Measurements from ENCODE around the gene CAMK1D.
"Not testable (repeated sequence)": the region's sequence is repeated elsewhere in the genome, so short reads cannot be mapped to it uniquely, and the experiment has no call there.

The CAMK1D gene

GRCh38 chr10:12427276-12427675, 77.9 kb downstream of the CAMK1D start:
- H3K27me3 ChIP-seq (ENCODE audit: control insufficient read depth, insufficient read depth, low read length): no peaks in the 10 kb centered on the region
- H3K4me3 ChIP-seq (ENCODE audit: low read length): no peak overlapping the region
- no peaks in the 10 kb centered on the region for H3K36me3 ChIP-seq (ENCODE audit: control insufficient read depth, insufficient read depth, low read length)
- H3K9ac ChIP-seq (ENCODE audit: low read length): no peak overlapping the region
- no peaks in the 10 kb centered on the region for H3K4me1 ChIP-seq (ENCODE audit: control insufficient read depth, insufficient read depth, low read length)
- H3K9me3 ChIP-seq (ENCODE audit: control insufficient read depth, low read length): no peaks in the 10 kb centered on the region

GRCh38 chr10:12428447-12429135, 79.2 kb downstream of the CAMK1D start:
- Histone ChIP-seq H3K9me3 (ENCODE audit: control insufficient read depth, low read length) (no peaks in the 10 kb centered on the region), H3K4me3 (ENCODE audit: low read length) (no peak overlapping the region), H3K27me3 (ENCODE audit: control insufficient read depth, insufficient read depth, low read length) (no peaks in the 10 kb centered on the region), H3K36me3 (ENCODE audit: control insufficient read depth, insufficient read depth, low read length) (no peaks in the 10 kb centered on the region), H3K4me1 (ENCODE audit: control insufficient read depth, insufficient read depth, low read length) (no peaks in the 10 kb centered on the region), H3K9ac (ENCODE audit: low read length) (no peak overlapping the region)

- H3K36me3 ChIP-seq (ENCODE audit: control insufficient read depth, insufficient read depth, low read length): no peaks in the 10 kb centered on the region
- no peaks in the 10 kb centered on the region for H3K4me1 ChIP-seq (ENCODE audit: control insufficient read depth, insufficient read depth, low read length)
- H3K27me3 ChIP-seq (ENCODE audit: control insufficient read depth, insufficient read depth, low read length): no peaks in the 10 kb centered on the region
- no peak overlapping the region for H3K9ac ChIP-seq (ENCODE audit: low read length)
- no peak overlapping the region for H3K4me3 ChIP-seq (ENCODE audit: low read length)
- H3K9me3 ChIP-seq (ENCODE audit: control insufficient read depth, low read length): no peaks in the 10 kb centered on the region
These were observed 81.1 kb downstream of the CAMK1D start for GRCh38 chr10:12430406-12430982.

GRCh38 chr10:12431151-12432101, 82.1 kb downstream of the CAMK1D start:
- H3K9me3 ChIP-seq (ENCODE audit: control insufficient read depth, low read length): no peaks in the 10 kb centered on the region
- no peaks in the 10 kb centered on the region for H3K4me1 ChIP-seq (ENCODE audit: control insufficient read depth, insufficient read depth, low read length)
- H3K9ac ChIP-seq (ENCODE audit: low read length): no peak overlapping the region
- peaks cover 4% of the 10 kb centered on the region for H3K27me3 ChIP-seq (ENCODE audit: control insufficient read depth, insufficient read depth, low read length)
- no peaks in the 10 kb centered on the region for H3K36me3 ChIP-seq (ENCODE audit: control insufficient read depth, insufficient read depth, low read length)
- H3K4me3 ChIP-seq (ENCODE audit: low read length): no peak overlapping the region

DNA sequence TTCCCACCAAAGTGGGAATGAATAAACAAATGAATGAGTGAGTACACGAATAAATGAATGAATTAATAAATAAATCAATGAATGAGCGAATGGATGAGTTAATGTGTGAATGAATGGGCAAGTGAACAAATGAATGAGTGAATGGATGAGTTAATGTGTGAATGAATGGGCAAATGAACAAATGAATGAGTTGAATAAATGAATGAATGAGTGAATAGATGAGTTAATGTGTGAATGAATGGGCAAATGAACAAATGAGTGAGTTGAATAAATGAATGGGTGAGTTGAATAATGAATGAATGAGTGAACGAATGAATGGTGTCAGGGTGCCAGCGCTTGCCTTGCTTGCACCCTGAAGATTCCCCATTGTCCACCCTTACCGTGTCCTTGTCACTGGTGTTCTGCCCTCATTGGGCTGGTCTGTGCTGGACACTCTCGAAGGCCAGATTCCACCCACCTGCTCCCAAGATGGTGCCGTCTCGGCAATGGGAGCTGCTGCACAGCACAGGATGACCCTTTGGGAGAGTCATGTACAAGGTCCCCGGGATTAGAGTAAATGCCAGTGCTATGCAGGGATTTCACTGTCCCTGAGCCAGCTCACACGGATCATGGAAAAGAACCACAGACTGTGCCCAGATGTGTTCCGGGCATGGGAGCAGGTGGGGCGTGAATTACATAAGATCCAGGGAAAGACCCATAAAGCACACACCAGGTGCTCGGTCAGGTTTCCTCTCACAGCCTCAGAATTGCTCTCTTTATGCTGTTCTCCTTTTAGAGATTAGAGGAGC, 83.2 kb downstream of the CAMK1D start:
- H3K4me1 ChIP-seq (ENCODE audit: control insufficient read depth, insufficient read depth, low read length): no peaks in the 10 kb centered on the region
- H3K36me3 ChIP-seq (ENCODE audit: control insufficient read depth, insufficient read depth, low read length): no peaks in the 10 kb centered on the region
- H3K9ac ChIP-seq (ENCODE audit: low read length): no peak overlapping the region
- no peak overlapping the region for H3K4me3 ChIP-seq (ENCODE audit: low read length)
- peaks cover 4% of the 10 kb centered on the region for H3K27me3 ChIP-seq (ENCODE audit: control insufficient read depth, insufficient read depth, low read length)
- H3K9me3 ChIP-seq (ENCODE audit: control insufficient read depth, low read length): no peaks in the 10 kb centered on the region

DNA sequence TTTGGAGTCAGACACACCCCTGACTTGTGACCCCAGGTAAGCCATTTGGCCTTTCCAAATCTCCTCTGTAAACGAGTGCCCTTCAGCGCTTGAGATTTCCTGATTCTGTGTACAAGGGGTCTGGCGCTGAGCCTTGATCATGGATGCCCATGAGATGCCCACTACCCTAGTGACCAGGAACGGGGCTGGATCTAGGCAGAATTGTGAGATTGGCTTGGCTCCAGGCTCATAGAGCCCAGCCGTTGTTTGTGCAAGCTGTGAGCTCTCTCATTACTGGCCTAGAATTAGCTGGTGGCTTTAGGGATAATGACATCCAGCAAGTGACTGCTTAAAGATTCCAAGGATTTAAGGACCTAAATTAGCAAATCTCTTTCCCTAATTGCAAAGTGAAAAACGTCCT, 84.9 kb downstream of the CAMK1D start:
- Histone ChIP-seq H3K9ac (ENCODE audit: low read length) (no peak overlapping the region), H3K36me3 (ENCODE audit: control insufficient read depth, insufficient read depth, low read length) (no peaks in the 10 kb centered on the region), H3K4me1 (ENCODE audit: control insufficient read depth, insufficient read depth, low read length) (no peaks in the 10 kb centered on the region), H3K27me3 (ENCODE audit: control insufficient read depth, insufficient read depth, low read length) (peaks cover 4% of the 10 kb centered on the region), H3K9me3 (ENCODE audit: control insufficient read depth, low read length) (no peaks in the 10 kb centered on the region), H3K4me3 (ENCODE audit: low read length) (no peak overlapping the region)

GRCh38 chr10:12434677-12435076, 85.3 kb downstream of the CAMK1D start:
- not testable (repeated sequence) for H3K36me3 ChIP-seq (ENCODE audit: control insufficient read depth, insufficient read depth, low read length); H3K27me3 ChIP-seq (ENCODE audit: control insufficient read depth, insufficient read depth, low read length); H3K9me3 ChIP-seq (ENCODE audit: control insufficient read depth, low read length); H3K4me3 ChIP-seq (ENCODE audit: low read length); H3K9ac ChIP-seq (ENCODE audit: low read length); H3K4me1 ChIP-seq (ENCODE audit: control insufficient read depth, insufficient read depth, low read length)

DNA sequence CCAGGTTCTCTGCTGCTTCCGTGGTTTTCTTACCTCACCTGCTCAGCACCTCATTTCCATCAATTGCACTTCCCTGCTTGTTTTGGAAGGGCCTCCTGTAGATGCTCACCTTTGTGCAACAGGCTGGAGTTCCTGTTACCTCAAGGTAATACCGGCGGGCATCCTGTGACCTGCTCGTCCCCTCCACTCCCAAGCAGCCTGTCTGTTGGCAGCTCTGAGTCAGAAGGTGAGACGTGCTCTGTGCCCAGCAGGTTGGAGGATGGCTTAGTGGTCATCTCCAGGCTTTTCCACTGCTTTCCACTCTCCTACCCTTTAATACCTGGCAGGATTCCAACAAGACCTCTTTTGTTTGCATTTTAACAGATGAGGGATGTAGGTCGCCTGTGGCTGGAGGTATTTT, 86.0 kb downstream of the CAMK1D start:
- H3K9me3 ChIP-seq (ENCODE audit: control insufficient read depth, low read length): no peaks in the 10 kb centered on the region
- H3K4me1 ChIP-seq (ENCODE audit: control insufficient read depth, insufficient read depth, low read length): no peaks in the 10 kb centered on the region
- no peaks in the 10 kb centered on the region for H3K36me3 ChIP-seq (ENCODE audit: control insufficient read depth, insufficient read depth, low read length)
- H3K9ac ChIP-seq (ENCODE audit: low read length): no peak overlapping the region
- H3K27me3 ChIP-seq (ENCODE audit: control insufficient read depth, insufficient read depth, low read length): peaks cover 4% of the 10 kb centered on the region
- no peak overlapping the region for H3K4me3 ChIP-seq (ENCODE audit: low read length)

DNA sequence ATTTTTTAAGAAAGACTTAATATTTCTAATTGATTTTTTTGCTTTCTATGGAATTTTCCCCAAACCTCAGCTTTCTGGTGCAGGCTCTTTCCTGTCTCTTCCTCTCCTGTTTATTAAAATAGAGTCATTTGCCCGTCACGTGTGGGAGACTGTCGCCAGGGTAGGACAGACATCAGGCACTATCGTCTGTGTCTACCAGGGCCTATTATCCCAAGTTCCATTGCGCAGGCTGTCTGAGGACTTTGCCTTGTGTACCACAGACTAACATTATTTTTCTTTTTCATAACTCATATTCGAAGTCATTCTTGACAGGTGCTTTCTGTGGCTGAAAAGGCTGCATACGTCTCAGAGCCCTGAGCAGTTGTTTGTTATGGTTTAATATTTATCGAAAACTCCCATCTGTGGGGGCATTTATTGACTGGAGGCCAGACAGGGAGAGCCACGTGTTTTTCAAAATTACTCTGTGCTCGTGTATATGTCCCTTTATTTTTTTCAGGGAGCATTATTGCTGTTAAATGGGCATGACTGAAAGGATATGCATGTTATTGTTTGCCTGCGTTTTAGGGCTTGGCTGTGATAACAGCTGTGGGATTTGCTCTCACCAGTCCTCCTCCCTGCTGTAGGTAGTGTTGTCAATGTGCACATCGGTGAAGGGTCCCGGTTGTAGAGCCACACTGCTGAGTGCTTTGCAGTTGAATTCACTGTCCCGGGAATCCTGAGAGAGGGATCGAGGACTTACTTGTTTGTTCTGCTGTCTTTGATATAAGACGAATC, 89.8 kb downstream of the CAMK1D start:
- Histone ChIP-seq H3K4me1 (ENCODE audit: control insufficient read depth, insufficient read depth, low read length) (no peaks in the 10 kb centered on the region), H3K36me3 (ENCODE audit: control insufficient read depth, insufficient read depth, low read length) (no peaks in the 10 kb centered on the region), H3K9ac (ENCODE audit: low read length) (no peak overlapping the region), H3K9me3 (ENCODE audit: control insufficient read depth, low read length) (no peaks in the 10 kb centered on the region), H3K27me3 (ENCODE audit: control insufficient read depth, insufficient read depth, low read length) (peaks cover 4% of the 10 kb centered on the region), H3K4me3 (ENCODE audit: low read length) (no peak overlapping the region)

DNA sequence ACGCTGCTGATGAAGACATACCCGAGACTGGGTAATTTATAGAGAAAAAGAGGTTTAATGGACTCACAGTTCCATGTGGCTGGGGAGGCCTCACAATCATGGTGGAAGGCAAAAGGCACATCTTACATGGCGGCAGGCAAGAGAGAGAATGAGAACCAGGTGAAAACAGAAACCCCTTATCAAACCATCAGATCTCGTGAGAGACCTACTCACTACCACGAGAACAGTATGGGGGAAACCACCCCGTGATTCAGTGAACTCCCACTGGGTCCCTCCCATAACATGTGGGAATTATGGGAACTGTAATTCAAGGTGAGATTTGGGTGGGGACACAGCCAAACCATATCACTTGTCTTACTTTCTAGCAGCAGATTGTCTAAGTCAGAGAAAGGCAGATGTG, 90.4 kb downstream of the CAMK1D start:
- H3K36me3 ChIP-seq (ENCODE audit: control insufficient read depth, insufficient read depth, low read length); H3K9me3 ChIP-seq (ENCODE audit: control insufficient read depth, low read length); H3K27me3 ChIP-seq (ENCODE audit: control insufficient read depth, insufficient read depth, low read length); H3K4me3 ChIP-seq (ENCODE audit: low read length); H3K4me1 ChIP-seq (ENCODE audit: control insufficient read depth, insufficient read depth, low read length); H3K9ac ChIP-seq (ENCODE audit: low read length): not testable (repeated sequence)

- Histone ChIP-seq H3K9me3 (ENCODE audit: control insufficient read depth, low read length) (no peaks in the 10 kb centered on the region), H3K27me3 (ENCODE audit: control insufficient read depth, insufficient read depth, low read length) (no peaks in the 10 kb centered on the region), H3K9ac (ENCODE audit: low read length) (no peak overlapping the region), H3K4me1 (ENCODE audit: control insufficient read depth, insufficient read depth, low read length) (no peaks in the 10 kb centered on the region), H3K36me3 (ENCODE audit: control insufficient read depth, insufficient read depth, low read length) (no peaks in the 10 kb centered on the region), H3K4me3 (ENCODE audit: low read length) (no peak overlapping the region)
These were observed 93.7 kb downstream of the CAMK1D start for GRCh38 chr10:12443026-12443425.
